Panc1 (cell line): ENCODE measurements around the gene FREM1. TPM values are rescaled to one million over a fixed set of nuclear protein-coding genes. Genes with fewer than 3 reads are reported as not detected.

Experiments used
- ATAC-seq: fragments of 200-7000 bp; cut with Tn5 transposase; 2 replicates; pipeline ENCODE4 v1.9.1; 2020; ENCODE audit warnings: mild to moderate bottlenecking, moderate library complexity
- BruUV-seq: library from RNA; stranded (reverse); fragments of 400-500 nt; replicated peaks from 2 replicates; lab custom pipeline; 2021; lab: Mats Ljungman, UMichigan
- CTCF ChIA-PET: fragments of 300-600 bp; sonication (Branson Sonifier 250); formaldehyde crosslinking; loops from one replicate; lab custom pipeline; 2022; ENCODE audit warnings: antibody characterized with exemption; lab: Charles Lee
- POLR2A ChIA-PET: fragments of 300-600 bp; sonication (Branson Sonifier 250); formaldehyde crosslinking; loops from one replicate; lab custom pipeline; 2022; ENCODE audit warnings: antibody characterized with exemption; lab: Charles Lee
- DNase-seq: peaks from one replicate; pipeline ENCODE4 v3.0.0-alpha.2; 2010; ENCODE audit warnings: low read depth, low spot score
- H3K27ac ChIP-seq: 2 replicates; pipeline ENCODE4 v1.5.1; 2011; ENCODE audit warnings: mild to moderate bottlenecking, low read length, inconsistent platforms
- H3K27me3 ChIP-seq: fragments of 200-500 bp; sonication (Bioruptor generic); 2 replicates; pipeline ENCODE4 v1.6.0; 2014; ENCODE audit warnings: low read length, inconsistent platforms; ENCODE audit not compliant: control insufficient read depth, insufficient read depth
- H3K36me3 ChIP-seq: fragments of 200-500 bp; sonication (Bioruptor generic); 2 replicates; pipeline ENCODE4 v1.5.1; 2014; ENCODE audit warnings: inconsistent platforms, mild to moderate bottlenecking, low read length, moderate library complexity; ENCODE audit not compliant: control insufficient read depth, insufficient read depth
- H3K4me1 ChIP-seq: 2 replicates; pipeline ENCODE4 v1.5.1; 2011; ENCODE audit warnings: inconsistent platforms, mild to moderate bottlenecking, low read length, moderate library complexity; ENCODE audit not compliant: control insufficient read depth, insufficient read depth
- H3K4me3 ChIP-seq, 2 experiments: 2 replicates each; pipeline ENCODE4 v1.5.1; 2011 to 2012; ENCODE audit warnings: low read depth in 2 of 2, low read length in 2 of 2, mild to moderate bottlenecking in 2 of 2, inconsistent platforms in 1 of 2, moderate library complexity in 1 of 2
- H3K9me3 ChIP-seq: fragments of 200-500 bp; sonication (Bioruptor generic); 2 replicates; pipeline ENCODE4 v1.5.1; 2014; ENCODE audit warnings: low read depth, mild to moderate bottlenecking, inconsistent platforms, low read length, moderate library complexity; ENCODE audit not compliant: control insufficient read depth, insufficient read depth
- POLR2AphosphoS5 ChIP-seq: IDR thresholded peaks from 2 replicates; pipeline ENCODE4 v1.6.1; 2012; ENCODE audit warnings: mild to moderate bottlenecking, low read depth, low read length, moderate library complexity
- SIN3A ChIP-seq: IDR thresholded peaks from 2 replicates; pipeline ENCODE4 v1.6.1; 2012; ENCODE audit warnings: low read depth, mild to moderate bottlenecking, low read length, moderate library complexity, borderline replicate concordance; ENCODE audit not compliant: insufficient read depth
- TCF7L2 ChIP-seq: IDR thresholded peaks from 2 replicates; pipeline ENCODE4 v1.6.1; 2011; ENCODE audit warnings: mild to moderate bottlenecking, low read depth, low read length, inconsistent platforms
- in situ Hi-C: cut with HindIII; loops from 2 replicates; pipeline ENCODE4 v1.10.0; 2016; ENCODE audit warnings: low sequenced_read_pairs, low pct_unique_long_range_greater_than_20kb
- intact Hi-C: fragments of 100-400 bp; cut with micrococcal nuclease; formaldehyde crosslinking; loops from one replicate; pipeline ENCODE4 v1.10.0; 2022; ENCODE audit not compliant: unreplicated experiment
- total RNA-seq: library from RNA; stranded (reverse); gene quantifications from one replicate; pipeline ENCODE4 v1.2.1, GENCODE V29; 2021; ENCODE audit not compliant: unreplicated experiment
- TF ChIP-seq, protein P1 (sequence below), 2 experiments: IDR thresholded peaks; 2 replicates each; pipeline ENCODE4 v1.6.1; 2011 to 2012; ENCODE audit warnings: low read depth in 2 of 2, control low read depth in 1 of 2, low read length in 1 of 2, mild to moderate bottlenecking in 1 of 2, moderate library complexity in 1 of 2; ENCODE audit not compliant: insufficient read depth in 1 of 2
- TF ChIP-seq, protein P2 (sequence below): fragments of 450-650 bp; IDR thresholded peaks from 2 replicates; pipeline ENCODE4 v1.5.1; 2017; ENCODE audit warnings: mild to moderate bottlenecking

Gene FREM1
- total RNA-seq, 1 experiment from 2014 or later = not detected

- intact Hi-C loops = no loop called here
- in situ Hi-C loops = no loop called here
- no peak for ATAC-seq
- ChIA-PET CTCF (no interaction called here), POLR2A (no interaction called here)
- no TSS peak for BruUV-seq
- DNase-seq = no peak
- Histone ChIP-seq H3K9me3 (no peaks in the 10 kb centered on the region), H3K4me1 (no peaks in the 10 kb centered on the region), H3K27ac (no peak overlapping the region), H3K36me3 (no peaks in the 10 kb centered on the region), H3K27me3 (no peaks in the 10 kb centered on the region), H3K4me3 (no peak overlapping the region)
- TF ChIP-seq TCF7L2 = no peak
These were observed 28.1 kb downstream of the FREM1 start for GRCh38 chr9:14882090-14882489.

DNA sequence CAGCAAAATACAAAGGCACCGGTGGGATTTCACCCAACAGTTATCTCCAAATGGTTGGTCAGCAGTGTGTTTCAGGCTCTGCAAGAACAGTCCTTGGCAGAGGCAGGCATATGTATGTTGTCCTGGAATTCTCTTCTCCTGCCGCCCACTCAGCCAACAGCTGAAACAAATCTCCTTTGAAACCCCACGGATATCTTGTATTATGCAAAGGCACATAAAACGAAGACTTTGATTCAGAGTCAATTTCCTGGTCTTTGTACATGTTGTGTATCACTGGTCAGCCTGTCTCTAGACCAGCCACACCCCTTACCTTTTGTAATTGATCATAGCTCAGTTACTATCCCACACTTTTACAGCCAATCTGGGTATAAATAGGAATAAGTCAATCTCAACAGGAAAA, 29.2 kb downstream of the FREM1 start:
- H3K36me3 ChIP-seq = no peaks in the 10 kb centered on the region
- POLR2A ChIA-PET = no interaction called here
- ATAC-seq = no peak
- CTCF ChIA-PET = no interaction called here
- H3K27ac ChIP-seq = no peak overlapping the region
- in situ Hi-C loops (no loop called here), intact Hi-C loops (no loop called here)
- H3K4me1 ChIP-seq = no peaks in the 10 kb centered on the region
- no peak for TF ChIP-seq POLR2AphosphoS5
- TF ChIP-seq, protein P1, sequence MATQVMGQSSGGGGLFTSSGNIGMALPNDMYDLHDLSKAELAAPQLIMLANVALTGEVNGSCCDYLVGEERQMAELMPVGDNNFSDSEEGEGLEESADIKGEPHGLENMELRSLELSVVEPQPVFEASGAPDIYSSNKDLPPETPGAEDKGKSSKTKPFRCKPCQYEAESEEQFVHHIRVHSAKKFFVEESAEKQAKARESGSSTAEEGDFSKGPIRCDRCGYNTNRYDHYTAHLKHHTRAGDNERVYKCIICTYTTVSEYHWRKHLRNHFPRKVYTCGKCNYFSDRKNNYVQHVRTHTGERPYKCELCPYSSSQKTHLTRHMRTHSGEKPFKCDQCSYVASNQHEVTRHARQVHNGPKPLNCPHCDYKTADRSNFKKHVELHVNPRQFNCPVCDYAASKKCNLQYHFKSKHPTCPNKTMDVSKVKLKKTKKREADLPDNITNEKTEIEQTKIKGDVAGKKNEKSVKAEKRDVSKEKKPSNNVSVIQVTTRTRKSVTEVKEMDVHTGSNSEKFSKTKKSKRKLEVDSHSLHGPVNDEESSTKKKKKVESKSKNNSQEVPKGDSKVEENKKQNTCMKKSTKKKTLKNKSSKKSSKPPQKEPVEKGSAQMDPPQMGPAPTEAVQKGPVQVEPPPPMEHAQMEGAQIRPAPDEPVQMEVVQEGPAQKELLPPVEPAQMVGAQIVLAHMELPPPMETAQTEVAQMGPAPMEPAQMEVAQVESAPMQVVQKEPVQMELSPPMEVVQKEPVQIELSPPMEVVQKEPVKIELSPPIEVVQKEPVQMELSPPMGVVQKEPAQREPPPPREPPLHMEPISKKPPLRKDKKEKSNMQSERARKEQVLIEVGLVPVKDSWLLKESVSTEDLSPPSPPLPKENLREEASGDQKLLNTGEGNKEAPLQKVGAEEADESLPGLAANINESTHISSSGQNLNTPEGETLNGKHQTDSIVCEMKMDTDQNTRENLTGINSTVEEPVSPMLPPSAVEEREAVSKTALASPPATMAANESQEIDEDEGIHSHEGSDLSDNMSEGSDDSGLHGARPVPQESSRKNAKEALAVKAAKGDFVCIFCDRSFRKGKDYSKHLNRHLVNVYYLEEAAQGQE (IDR thresholded peaks at IDR 0.05; ENCODE audit: insufficient read depth in 1 of 2, low read depth in 2 of 2, low read length in 1 of 2) = no peak
- no peak for TF ChIP-seq TCF7L2
- TF ChIP-seq, protein P2, sequence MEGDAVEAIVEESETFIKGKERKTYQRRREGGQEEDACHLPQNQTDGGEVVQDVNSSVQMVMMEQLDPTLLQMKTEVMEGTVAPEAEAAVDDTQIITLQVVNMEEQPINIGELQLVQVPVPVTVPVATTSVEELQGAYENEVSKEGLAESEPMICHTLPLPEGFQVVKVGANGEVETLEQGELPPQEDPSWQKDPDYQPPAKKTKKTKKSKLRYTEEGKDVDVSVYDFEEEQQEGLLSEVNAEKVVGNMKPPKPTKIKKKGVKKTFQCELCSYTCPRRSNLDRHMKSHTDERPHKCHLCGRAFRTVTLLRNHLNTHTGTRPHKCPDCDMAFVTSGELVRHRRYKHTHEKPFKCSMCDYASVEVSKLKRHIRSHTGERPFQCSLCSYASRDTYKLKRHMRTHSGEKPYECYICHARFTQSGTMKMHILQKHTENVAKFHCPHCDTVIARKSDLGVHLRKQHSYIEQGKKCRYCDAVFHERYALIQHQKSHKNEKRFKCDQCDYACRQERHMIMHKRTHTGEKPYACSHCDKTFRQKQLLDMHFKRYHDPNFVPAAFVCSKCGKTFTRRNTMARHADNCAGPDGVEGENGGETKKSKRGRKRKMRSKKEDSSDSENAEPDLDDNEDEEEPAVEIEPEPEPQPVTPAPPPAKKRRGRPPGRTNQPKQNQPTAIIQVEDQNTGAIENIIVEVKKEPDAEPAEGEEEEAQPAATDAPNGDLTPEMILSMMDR = no peak
- TF ChIP-seq SIN3A = no peak
- no peaks in the 10 kb centered on the region for H3K27me3 ChIP-seq
- no TSS peak for BruUV-seq
- DNase-seq = no peak
- no peak overlapping the region for H3K4me3 ChIP-seq
- no peaks in the 10 kb centered on the region for H3K9me3 ChIP-seq

- no peaks in the 10 kb centered on the region for H3K27me3 ChIP-seq
- no peak overlapping the region for H3K27ac ChIP-seq
- TF ChIP-seq SIN3A (no peak), POLR2AphosphoS5 (no peak)
- H3K9me3 ChIP-seq = no peaks in the 10 kb centered on the region
- H3K36me3 ChIP-seq = no peaks in the 10 kb centered on the region
- DNase-seq = no peak
- no peak for ATAC-seq
- no peaks in the 10 kb centered on the region for H3K4me1 ChIP-seq
- intact Hi-C loops (no loop called here), in situ Hi-C loops (no loop called here)
- H3K4me3 ChIP-seq = no peak overlapping the region
- BruUV-seq = no TSS peak
- POLR2A ChIA-PET = no interaction called here
- CTCF ChIA-PET = no interaction called here
These were observed 40.1 kb downstream of the FREM1 start for GRCh38 chr9:14870090-14870489.
